ENCODE results near the gene PHYH.

- no peak for TF ChIP-seq CTCF (conservative IDR thresholded peaks at IDR 0.05; ENCODE audit: low read length)
- no peak for TF ChIP-seq EZH2phosphoT487 (IDR thresholded peaks at IDR 0.05; ENCODE audit: borderline replicate concordance)
These were observed 40.9 kb upstream of the PHYH start for GRCh38 chr10:13340626-13341376.
